Colonic mucosa (tissue), 4 donors: ENCODE results near the gene SERPINB6. TPM values are rescaled to one million over a fixed set of nuclear protein-coding genes. Genes with fewer than 3 reads are reported as not detected.

ENCODE experiments used
- DNase-seq: peaks from one replicate; pipeline ENCODE4 v3.0.0-alpha.2; 2020
- H3K27ac ChIP-seq: fragments of 200-600 bp; one replicate; pipeline ENCODE4 v1.8.0; 2021
- H3K27me3 ChIP-seq: fragments of 200-600 bp; one replicate; pipeline ENCODE4 v1.8.0; 2021
- H3K36me3 ChIP-seq: fragments of 200-600 bp; one replicate; pipeline ENCODE4 v1.8.0; 2021
- H3K4me1 ChIP-seq: fragments of 200-600 bp; one replicate; pipeline ENCODE4 v1.8.0; 2021; ENCODE audit warnings: mild to moderate bottlenecking
- H3K4me3 ChIP-seq: fragments of 200-600 bp; one replicate; pipeline ENCODE4 v1.8.0; 2021
- H3K9ac ChIP-seq, 2 donors: one replicate each; pipeline ENCODE4 v1.7.0; 2013; ENCODE audit warnings: control low read depth in 2 of 2, low read depth in 2 of 2, low read length in 2 of 2
- H3K9me3 ChIP-seq: fragments of 200-600 bp; one replicate; pipeline ENCODE4 v1.8.0; 2021
- CTCF ChIP-seq: fragments of 200-600 bp; IDR thresholded peaks from one replicate; pipeline ENCODE4 v1.8.0; 2022; ENCODE audit warnings: antibody characterized with exemption, mild to moderate bottlenecking
- intact Hi-C: fragments of 100-400 bp; cut with DNase I; formaldehyde crosslinking; loops from one replicate; pipeline ENCODE4 v1.14.1; 2022
- total RNA-seq, 2 donors: library from RNA; stranded (reverse); fragmentation: NEBNext Ultra II Directional in 1 of 2; extraction: Animal tissue kit (Norgen Biotek cat#: 25700) in 1 of 2; gene quantifications; one replicate each; pipeline ENCODE4 v1.2.1, GENCODE V29; 2021
- donor health status: healthy.
- donor health status: DM: no; HTN: no; CAD: no.
- donor health status: DM: no; HTN: no; CAD: no.

SERPINB6 gene
- total RNA-seq, 2 donors from 2014 or later, result 139 to 285 TPM

DNA sequence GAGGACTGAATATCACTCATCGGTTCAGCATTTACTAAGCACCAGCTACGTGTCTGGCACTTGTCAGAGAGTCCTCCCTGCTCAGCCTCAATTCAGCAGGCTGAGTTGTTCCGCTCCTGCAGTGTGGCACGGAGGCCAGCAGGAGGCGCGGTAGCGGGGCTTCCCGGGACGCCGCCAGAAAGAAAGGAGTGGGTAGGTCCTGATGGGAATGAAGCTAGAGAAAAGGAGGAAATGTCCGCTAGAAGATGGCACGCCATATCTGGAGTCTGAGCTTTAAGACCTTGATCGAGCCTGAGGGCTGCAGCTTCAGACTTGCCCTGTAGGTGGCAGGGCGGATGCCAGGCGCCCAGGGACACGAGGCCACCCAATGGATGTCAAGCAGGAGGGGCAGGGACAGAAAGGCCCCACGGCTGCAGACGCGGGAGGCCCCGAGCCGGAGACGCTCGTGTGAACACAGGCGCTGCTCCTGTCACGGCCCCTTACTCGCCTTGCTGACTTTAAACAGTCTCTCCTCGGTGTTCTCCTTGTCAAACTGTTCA lies 18.7 kb downstream of the SERPINB6 start:
- Histone ChIP-seq H3K4me1 (peaks cover 9% of the 10 kb centered on the region), H3K9ac (no peak overlapping the region), H3K27me3 (no peaks in the 10 kb centered on the region), H3K27ac (peak overlapping the region; percentile 51), H3K36me3 (no peaks in the 10 kb centered on the region), H3K9me3 (no peaks in the 10 kb centered on the region), H3K4me3 (no peak overlapping the region)
- intact Hi-C loops, result loop anchor here (2.0 kb wide), 1 partner anchor 36 kb away; no protein-coding TSS in a partner anchor
- peak; percentile 89 for DNase-seq
- peak; percentile 96 for TF ChIP-seq CTCF

DNA sequence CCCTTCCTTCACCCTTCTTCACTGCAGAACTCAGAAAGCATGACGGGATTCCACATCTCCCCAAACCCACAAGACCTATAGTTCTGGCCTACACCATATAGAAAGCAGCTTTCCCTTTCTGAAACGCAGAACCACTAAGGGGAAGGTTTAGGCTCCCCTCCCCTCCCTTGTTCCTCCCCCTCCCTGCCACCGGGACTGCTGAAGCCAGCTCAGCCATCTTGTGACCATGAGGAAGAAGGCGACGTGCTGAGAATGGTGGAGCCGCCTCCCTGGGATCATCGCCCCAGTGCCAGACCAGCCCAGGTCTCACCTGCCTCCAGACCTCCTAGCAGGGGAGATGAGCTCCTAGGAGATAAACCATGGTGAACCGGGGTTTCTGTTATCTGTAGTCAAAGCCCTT lies 19.6 kb downstream of the SERPINB6 start:
- DNase-seq, result peak; percentile 44
- Histone ChIP-seq H3K27ac (peak overlapping the region; percentile 51), H3K4me1 (peaks cover 9% of the 10 kb centered on the region), H3K27me3 (no peaks in the 10 kb centered on the region), H3K36me3 (no peaks in the 10 kb centered on the region), H3K4me3 (no peak overlapping the region), H3K9ac (no peak overlapping the region), H3K9me3 (no peaks in the 10 kb centered on the region)
- intact Hi-C loops, result loop anchor here (2.0 kb wide), 1 partner anchor 37 kb away; no protein-coding TSS in a partner anchor
- TF ChIP-seq CTCF, result no peak

DNA sequence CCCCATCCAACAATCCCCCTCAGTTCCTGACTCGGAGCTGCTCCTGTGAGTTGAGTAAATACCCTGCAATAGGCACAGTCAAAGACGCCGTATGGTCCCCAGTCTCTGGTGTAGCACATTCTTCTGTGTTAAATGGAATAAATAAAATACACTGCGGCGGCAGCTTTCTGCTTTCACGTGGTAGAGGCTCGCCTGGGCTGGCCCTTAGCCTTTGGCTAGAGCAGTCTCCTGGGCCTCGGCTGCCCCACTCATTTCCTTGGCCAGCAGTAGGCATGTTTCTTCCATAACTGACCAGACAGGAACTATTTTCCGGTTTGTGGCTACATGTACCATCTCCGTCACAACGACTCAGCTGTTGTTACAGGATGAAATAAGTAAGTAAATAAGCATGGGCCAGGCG lies 20.7 kb downstream of the SERPINB6 start:
- H3K9me3 ChIP-seq, result no peaks in the 10 kb centered on the region
- no peak overlapping the region for H3K27ac ChIP-seq
- no peak overlapping the region for H3K4me3 ChIP-seq
- no peak overlapping the region for H3K9ac ChIP-seq
- intact Hi-C loops, result no loop called here
- H3K4me1 ChIP-seq, result peaks cover 9% of the 10 kb centered on the region
- H3K36me3 ChIP-seq, result no peaks in the 10 kb centered on the region
- TF ChIP-seq CTCF, result no peak
- H3K27me3 ChIP-seq, result no peaks in the 10 kb centered on the region
- DNase-seq, result no peak

- H3K27me3 ChIP-seq, result no peaks in the 10 kb centered on the region
- no peak for TF ChIP-seq CTCF
- no peaks in the 10 kb centered on the region for H3K36me3 ChIP-seq
- peak; percentile 11 for DNase-seq
- H3K9me3 ChIP-seq, result no peaks in the 10 kb centered on the region
- no peak overlapping the region for H3K4me3 ChIP-seq
- no peak overlapping the region for H3K9ac ChIP-seq
- no peak overlapping the region for H3K27ac ChIP-seq
- H3K4me1 ChIP-seq, result peaks cover 9% of the 10 kb centered on the region
- intact Hi-C loops, result no loop called here
These were observed 21.8 kb downstream of the SERPINB6 start for GRCh38 chr6:2949536-2950083.

GRCh38 chr6:2949121-2949520 lies 22.2 kb downstream of the SERPINB6 start:
- Histone ChIP-seq H3K36me3 (no peaks in the 10 kb centered on the region), H3K27me3 (no peaks in the 10 kb centered on the region), H3K9ac (no peak overlapping the region), H3K4me3 (no peak overlapping the region), H3K27ac (no peak overlapping the region), H3K4me1 (peaks cover 9% of the 10 kb centered on the region), H3K9me3 (no peaks in the 10 kb centered on the region)
- peak; percentile 7 for DNase-seq
- intact Hi-C loops, result no loop called here
- no peak for TF ChIP-seq CTCF
